HepG2 (cell line): Measurements from ENCODE around the gene RAB39A.

Experiments used
- ARHGAP35 ChIP-seq: sonication (generic); formaldehyde crosslinking; IDR thresholded peaks from 2 replicates; pipeline ENCODE4 v1.9.0; 2022; ENCODE audit warnings: mild to moderate bottlenecking, inconsistent platforms, moderate library complexity, missing genetic modification reagents, borderline replicate concordance
- DNMT3B ChIP-seq: conservative IDR thresholded peaks from 2 replicates; pipeline ENCODE4 v1.6.1; 2016; ENCODE audit warnings: missing biosample characterization, control low read depth
- ISL2 ChIP-seq: sonication (generic); formaldehyde crosslinking; IDR thresholded peaks from 2 replicates; pipeline ENCODE4 v1.5.0; 2020; ENCODE audit warnings: missing genetic modification reagents
- PCBP1 ChIP-seq: fragments of 200-400 bp; formaldehyde crosslinking; IDR thresholded peaks from 2 replicates; pipeline ENCODE4 v1.6.1; 2017; ENCODE audit warnings: mild to moderate bottlenecking, low read depth, low read length, borderline replicate concordance
- PHF21A ChIP-seq: sonication (generic); formaldehyde crosslinking; IDR thresholded peaks from 2 replicates; pipeline ENCODE4 v1.5.0; 2020; ENCODE audit warnings: mild to moderate bottlenecking, missing genetic modification reagents
- REL ChIP-seq: sonication (generic); formaldehyde crosslinking; conservative IDR thresholded peaks from 2 replicates; pipeline ENCODE4 v1.8.0; 2022; ENCODE audit warnings: mild to moderate bottlenecking, missing genetic modification reagents, moderate library complexity
- ZNF530 ChIP-seq: sonication (generic); formaldehyde crosslinking; IDR thresholded peaks from 2 replicates; pipeline ENCODE4 v1.5.0; 2020; ENCODE audit warnings: low read depth, mild to moderate bottlenecking, missing genetic modification reagents
- TF ChIP-seq, protein P1 (sequence below): sonication (generic); formaldehyde crosslinking; IDR thresholded peaks from 2 replicates; pipeline ENCODE4 v1.5.0; 2020; ENCODE audit warnings: mild to moderate bottlenecking, missing genetic modification reagents, moderate library complexity
- TF ChIP-seq, protein P2 (sequence below): sonication (generic); formaldehyde crosslinking; IDR thresholded peaks from 2 replicates; pipeline ENCODE4 v1.4.0; 2020; ENCODE audit warnings: missing genetic modification reagents
- TF ChIP-seq, protein P3 (sequence below): sonication (generic); formaldehyde crosslinking; IDR thresholded peaks from 2 replicates; pipeline ENCODE4 v1.5.1; 2020; ENCODE audit warnings: missing genetic modification reagents, mild to moderate bottlenecking, borderline replicate concordance
- TF ChIP-seq, protein P4 (sequence below): sonication (generic); formaldehyde crosslinking; IDR thresholded peaks from 2 replicates; pipeline ENCODE4 v1.9.0; 2022; ENCODE audit warnings: low read depth, missing genetic modification reagents

DNA sequence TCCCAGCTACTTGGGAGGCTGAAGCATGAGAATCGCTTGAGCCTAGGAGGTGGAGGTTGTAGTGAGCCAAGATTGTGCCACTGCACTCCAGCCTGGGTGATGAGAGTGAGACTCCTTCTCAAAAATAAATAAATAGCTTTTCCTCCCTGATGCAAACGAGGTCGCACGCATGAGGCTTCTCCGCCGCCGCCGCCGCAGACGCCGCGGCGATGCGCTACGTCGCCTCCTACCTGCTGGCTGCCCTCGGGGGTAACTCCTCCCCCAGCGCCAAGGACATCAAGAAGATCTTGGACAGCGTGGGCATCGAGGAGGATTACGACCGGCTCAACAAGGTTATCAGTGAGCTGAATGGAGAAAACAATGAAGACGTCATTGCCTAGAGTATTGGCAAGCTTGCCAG is 20.0 kb upstream of the RAB39A start:
- TF ChIP-seq ISL2 (CRISPR knock-in tag): no peak
- TF ChIP-seq, protein P1, sequence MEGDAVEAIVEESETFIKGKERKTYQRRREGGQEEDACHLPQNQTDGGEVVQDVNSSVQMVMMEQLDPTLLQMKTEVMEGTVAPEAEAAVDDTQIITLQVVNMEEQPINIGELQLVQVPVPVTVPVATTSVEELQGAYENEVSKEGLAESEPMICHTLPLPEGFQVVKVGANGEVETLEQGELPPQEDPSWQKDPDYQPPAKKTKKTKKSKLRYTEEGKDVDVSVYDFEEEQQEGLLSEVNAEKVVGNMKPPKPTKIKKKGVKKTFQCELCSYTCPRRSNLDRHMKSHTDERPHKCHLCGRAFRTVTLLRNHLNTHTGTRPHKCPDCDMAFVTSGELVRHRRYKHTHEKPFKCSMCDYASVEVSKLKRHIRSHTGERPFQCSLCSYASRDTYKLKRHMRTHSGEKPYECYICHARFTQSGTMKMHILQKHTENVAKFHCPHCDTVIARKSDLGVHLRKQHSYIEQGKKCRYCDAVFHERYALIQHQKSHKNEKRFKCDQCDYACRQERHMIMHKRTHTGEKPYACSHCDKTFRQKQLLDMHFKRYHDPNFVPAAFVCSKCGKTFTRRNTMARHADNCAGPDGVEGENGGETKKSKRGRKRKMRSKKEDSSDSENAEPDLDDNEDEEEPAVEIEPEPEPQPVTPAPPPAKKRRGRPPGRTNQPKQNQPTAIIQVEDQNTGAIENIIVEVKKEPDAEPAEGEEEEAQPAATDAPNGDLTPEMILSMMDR (CRISPR knock-in tag): no peak
- TF ChIP-seq PHF21A (CRISPR knock-in tag): no peak
- TF ChIP-seq DNMT3B (CRISPR knock-in tag): no peak
- TF ChIP-seq PCBP1: no peak
- no peak for TF ChIP-seq ZNF530
- TF ChIP-seq, protein P2, sequence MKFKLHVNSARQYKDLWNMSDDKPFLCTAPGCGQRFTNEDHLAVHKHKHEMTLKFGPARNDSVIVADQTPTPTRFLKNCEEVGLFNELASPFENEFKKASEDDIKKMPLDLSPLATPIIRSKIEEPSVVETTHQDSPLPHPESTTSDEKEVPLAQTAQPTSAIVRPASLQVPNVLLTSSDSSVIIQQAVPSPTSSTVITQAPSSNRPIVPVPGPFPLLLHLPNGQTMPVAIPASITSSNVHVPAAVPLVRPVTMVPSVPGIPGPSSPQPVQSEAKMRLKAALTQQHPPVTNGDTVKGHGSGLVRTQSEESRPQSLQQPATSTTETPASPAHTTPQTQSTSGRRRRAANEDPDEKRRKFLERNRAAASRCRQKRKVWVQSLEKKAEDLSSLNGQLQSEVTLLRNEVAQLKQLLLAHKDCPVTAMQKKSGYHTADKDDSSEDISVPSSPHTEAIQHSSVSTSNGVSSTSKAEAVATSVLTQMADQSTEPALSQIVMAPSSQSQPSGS (CRISPR knock-in tag): no peak
- TF ChIP-seq REL (CRISPR knock-in tag): no peak
- TF ChIP-seq, protein P3, sequence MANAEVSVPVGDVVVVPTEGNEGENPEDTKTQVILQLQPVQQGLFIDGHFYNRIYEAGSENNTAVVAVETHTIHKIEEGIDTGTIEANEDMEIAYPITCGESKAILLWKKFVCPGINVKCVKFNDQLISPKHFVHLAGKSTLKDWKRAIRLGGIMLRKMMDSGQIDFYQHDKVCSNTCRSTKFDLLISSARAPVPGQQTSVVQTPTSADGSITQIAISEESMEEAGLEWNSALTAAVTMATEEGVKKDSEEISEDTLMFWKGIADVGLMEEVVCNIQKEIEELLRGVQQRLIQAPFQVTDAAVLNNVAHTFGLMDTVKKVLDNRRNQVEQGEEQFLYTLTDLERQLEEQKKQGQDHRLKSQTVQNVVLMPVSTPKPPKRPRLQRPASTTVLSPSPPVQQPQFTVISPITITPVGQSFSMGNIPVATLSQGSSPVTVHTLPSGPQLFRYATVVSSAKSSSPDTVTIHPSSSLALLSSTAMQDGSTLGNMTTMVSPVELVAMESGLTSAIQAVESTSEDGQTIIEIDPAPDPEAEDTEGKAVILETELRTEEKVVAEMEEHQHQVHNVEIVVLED: no peak
- no peak for TF ChIP-seq ARHGAP35 (CRISPR knock-in tag)
- TF ChIP-seq, protein P4, sequence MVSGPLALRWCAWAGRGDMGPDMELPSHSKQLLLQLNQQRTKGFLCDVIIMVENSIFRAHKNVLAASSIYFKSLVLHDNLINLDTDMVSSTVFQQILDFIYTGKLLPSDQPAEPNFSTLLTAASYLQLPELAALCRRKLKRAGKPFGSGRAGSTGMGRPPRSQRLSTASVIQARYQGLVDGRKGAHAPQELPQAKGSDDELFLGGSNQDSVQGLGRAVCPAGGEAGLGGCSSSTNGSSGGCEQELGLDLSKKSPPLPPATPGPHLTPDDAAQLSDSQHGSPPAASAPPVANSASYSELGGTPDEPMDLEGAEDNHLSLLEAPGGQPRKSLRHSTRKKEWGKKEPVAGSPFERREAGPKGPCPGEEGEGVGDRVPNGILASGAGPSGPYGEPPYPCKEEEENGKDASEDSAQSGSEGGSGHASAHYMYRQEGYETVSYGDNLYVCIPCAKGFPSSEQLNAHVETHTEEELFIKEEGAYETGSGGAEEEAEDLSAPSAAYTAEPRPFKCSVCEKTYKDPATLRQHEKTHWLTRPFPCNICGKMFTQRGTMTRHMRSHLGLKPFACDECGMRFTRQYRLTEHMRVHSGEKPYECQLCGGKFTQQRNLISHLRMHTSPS: no peak
